Esophagus mucosa (tissue), 1 donor: ENCODE data around the gene PDLIM1. TPM values are rescaled to one million over a fixed set of nuclear protein-coding genes. Genes with fewer than 3 reads are reported as not detected.

Experiments
- ATAC-seq: fragments of 200-7000 bp; cut with Tn5 transposase; one replicate; pipeline ENCODE4 v1.9.1; 2020
- total RNA-seq: library from RNA; stranded (reverse); gene quantifications from one replicate; pipeline ENCODE4 v1.2.4, GENCODE V29; 2023
- donor health status: DM: yes; HTN: yes; CAD: no.

The PDLIM1 gene
- total RNA-seq, 1 donor from 2014 or later = 144 TPM

DNA sequence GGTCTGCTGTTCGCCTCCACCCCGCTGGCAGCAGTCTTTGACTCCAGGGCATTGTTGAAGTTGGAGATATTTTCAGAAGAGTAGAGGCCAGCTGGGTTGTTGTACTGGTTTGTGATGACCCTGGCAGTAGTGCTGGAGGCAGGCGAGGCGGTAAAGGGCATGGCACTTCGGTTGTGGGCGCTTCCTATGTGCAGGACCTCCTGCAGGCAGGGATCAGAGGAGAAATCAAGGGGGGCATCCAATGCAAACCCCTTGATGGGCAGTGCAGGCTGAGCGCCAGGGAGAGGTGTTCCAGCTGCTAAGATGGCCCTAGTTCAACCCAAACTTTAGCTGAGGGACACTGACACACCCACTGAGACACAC is 27.0 kb downstream of the PDLIM1 start:
- peak; percentile 4 for ATAC-seq

DNA sequence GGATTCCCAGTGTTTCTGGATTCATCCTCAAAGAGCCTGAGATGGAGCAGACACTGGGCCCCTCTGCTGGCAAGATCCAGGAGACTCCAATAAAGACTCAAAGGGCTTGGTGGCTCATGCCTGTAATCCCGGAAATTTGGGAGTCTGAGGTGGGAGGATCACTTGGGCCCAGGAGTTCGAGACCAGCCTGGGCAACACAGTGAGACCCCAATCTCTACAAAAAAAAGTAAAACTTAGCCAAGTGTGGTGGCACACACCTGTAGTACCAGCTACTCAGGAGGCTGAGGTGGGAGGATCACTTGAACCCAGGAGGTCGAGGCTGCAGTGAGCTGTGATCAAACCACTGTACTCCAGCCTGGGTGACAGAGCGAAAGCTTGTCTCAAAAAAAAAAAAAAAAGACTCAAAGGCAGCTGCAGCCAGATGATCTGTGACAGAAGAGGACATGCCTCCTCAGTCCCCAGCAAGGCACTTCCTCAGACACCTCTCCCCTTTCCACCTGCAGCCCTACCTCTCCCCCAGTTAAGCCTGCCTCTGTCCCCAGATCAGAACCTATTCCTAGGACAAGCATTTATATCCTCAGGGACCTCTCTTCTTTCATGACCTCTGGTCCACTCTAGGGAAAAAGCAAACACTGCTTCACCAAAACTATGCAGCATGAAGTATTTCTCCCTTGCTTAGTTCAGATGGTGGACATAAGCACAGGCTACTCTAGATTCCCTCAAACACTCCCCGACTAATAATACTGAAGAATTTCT is 27.9 kb downstream of the PDLIM1 start:
- no peak for ATAC-seq

DNA sequence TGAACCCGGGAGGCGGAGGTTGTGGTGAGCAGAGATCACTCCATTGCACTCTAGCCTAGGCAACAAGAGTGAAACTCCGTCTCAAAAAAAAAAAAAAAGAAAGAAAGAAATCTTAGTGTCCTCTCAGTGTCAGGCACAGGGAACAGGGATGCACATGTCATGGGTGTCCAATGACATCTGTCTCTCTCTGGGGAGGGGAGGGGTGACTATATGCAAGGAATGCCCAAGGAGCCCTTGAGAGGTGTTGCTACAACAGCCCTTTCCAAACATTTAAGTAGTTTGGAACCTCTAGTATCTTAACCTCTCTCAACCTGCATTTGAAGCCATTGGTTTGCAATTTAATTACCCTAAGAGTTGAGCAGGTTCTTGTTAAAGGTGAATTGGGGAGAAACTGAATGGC is 28.9 kb downstream of the PDLIM1 start:
- ATAC-seq = no peak

DNA sequence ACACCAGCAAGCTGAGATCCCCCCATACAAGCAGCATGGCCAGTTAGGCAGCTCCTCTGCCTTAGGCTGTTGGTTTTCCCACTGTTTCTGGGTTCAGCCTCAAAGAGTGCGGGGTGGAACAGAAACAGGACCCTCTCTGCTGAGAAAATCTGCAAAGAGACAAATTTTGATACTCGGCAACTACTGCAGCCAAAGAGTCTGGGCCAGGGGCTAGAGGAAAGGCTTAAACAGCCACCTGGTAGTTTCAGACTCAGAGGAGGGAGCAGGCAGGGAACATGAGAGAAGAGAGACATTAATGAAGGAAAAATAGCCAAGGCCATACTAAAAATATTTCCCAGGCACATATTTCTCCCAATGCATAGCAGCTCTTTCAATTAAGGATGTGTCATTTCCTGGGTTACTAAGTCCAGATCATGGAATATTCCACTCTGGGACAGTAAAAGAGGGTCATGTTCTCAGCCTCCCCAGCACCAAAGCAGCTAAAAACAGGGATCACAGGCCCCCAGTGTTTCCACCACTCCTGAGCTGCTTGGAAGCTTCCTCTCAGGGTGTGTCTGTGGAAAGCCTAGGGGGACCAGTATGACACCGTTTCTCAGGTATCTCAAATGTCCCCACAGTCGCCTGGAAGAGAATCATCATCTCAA is 29.8 kb downstream of the PDLIM1 start:
- ATAC-seq = no peak

DNA sequence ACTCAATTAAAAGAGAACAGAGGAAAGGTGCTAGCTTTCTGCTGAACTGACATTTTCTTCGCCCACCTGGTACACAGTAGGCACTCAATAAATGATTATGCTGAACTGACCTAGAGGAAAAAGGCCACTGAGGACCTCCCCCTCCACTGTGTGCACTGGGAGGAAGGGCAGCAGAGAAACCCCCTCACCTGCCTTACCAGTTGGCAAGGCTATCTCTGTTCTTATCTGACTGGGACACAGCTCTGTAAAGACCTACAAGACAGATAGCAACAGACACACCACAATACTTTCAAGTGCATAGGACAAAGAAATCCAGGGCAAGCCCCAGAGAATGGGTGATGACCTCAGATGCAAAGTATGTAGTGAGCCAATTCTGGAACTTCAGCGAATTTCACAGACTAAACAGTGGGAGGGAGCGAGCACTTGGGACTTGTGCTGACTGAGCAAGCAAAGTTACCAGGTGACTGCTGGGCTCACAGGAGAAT is 30.4 kb downstream of the PDLIM1 start:
- ATAC-seq = peak; percentile 44

DNA sequence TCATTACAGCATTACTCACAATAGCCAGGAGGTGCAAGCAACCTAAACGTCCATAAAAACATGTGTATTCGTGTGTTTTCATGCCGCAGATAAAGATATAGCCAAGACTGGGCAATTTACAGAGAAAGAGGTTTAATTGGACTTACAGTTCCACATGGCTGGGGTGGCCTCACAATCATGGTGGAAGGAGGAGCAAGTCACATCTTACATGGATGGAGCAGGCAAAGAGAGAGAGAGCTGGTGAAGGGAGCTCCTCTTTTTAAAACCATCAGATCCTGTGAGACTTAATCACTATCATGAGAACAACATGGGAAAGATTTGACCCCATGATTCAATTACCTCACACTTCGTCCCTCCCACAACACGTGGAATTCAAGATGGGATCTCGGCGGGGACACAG is 33.0 kb downstream of the PDLIM1 start:
- no peak for ATAC-seq

DNA sequence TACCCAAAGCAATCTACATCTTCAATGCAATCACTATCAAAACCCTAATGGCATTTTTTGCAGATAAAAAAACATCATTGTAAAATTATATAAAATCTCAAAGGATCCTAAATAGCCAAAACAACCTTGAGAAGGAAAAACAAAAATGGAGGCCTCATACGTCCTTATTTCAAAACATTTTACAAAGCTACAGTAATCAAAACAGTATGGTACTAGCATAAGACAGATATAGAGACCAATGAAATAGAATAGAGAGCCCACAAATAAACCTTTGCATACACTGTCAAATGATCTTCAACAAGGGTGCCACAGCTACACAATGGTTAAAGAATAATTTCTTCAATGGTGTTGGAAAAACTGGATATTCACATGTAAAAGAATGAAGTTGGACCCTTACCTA is 34.5 kb downstream of the PDLIM1 start:
- no peak for ATAC-seq

DNA sequence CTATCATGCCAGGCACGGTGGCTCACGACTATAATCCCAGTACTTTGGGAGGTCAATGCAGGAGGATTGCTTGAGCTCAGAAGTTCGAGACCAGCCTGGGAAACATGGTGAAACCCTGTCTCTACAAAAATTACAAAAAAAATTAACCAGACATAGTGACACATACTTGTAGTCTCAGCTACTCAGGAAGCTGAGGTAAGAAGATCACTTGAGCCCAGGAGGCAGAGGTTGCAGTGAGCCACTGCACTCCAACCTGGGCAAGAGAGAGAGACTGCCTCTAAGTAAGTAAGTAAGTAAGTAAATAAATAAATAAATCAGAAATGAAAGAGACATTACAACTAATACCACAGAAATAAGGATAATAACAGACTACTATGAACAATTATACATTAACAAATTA is 36.2 kb downstream of the PDLIM1 start:
- no peak for ATAC-seq

DNA sequence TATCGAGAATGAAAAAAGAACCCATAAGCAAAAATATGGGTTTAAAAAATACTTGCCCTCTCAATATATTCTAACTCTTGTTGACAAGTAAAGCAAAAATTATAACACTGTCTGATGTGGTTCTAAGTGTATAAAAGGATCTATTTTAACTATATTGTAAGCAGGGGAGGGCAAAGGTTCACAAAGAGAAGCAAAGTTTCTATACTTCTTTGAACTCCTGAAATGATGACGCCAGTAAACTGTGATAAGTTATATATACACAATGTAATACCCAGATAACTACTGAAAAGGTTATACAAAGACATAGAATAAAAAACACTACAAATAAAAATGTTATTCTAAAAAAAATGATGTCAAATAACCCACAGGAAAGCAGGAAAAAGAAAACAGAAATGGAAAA is 37.1 kb downstream of the PDLIM1 start:
- ATAC-seq = no peak

DNA sequence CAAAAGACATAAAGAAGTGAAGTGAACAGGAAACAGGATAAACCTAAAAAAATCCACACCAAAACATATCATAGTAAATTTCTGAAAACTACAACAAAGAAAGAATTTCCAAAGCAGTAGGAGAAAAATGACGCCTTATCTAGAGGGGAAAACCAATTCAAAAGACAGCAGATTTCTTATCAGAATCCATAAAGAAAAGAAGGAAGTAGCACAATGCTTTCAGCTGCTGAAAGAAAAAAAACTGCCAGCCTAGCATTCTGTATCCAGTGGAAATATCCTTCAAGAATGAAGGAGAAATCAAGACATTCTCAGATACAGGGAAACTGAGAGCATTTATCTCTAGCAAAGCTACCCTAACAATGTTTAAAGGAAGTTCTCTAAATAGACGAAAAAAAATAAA is 37.8 kb downstream of the PDLIM1 start:
- ATAC-seq = no peak

DNA sequence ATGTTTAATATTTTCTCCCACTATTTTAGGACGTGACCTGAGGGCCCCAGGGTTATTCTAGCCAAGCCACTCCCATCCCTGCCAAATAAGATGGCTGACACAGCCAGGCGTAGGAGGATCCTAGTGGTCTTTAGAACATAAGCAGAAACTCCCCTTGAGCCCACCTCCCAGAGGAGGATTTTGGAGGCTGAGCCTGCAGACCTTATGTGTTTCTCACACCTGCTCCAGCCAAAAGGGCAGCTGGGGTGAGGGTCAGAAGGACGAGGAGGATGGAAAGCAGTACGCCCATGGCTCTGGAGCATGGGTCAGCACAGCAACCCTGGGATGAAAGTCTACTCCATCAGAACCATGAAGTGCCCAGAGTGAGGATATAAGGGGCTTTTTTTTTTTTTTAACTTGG is 39.9 kb downstream of the PDLIM1 start:
- ATAC-seq = no peak

DNA sequence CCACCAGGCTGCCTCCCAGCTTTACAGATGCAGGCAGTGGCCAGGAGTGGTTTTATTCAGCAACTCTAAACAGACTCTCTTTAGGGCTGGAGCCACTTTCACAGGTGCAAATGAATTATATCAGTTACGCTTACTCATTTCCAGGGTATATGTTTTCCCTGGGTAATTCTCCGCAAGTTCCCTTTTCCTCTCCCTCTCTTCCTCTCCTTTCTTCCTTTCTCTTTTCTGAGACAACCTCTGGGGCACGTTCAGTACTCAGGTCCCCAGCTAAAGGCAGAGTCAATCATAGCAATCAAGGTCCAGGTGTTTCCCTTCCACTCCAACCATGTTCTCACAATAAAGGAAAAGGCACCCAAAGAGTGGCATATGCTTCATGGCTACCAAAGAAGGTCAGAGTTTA is 41.3 kb downstream of the PDLIM1 start:
- ATAC-seq = no peak

DNA sequence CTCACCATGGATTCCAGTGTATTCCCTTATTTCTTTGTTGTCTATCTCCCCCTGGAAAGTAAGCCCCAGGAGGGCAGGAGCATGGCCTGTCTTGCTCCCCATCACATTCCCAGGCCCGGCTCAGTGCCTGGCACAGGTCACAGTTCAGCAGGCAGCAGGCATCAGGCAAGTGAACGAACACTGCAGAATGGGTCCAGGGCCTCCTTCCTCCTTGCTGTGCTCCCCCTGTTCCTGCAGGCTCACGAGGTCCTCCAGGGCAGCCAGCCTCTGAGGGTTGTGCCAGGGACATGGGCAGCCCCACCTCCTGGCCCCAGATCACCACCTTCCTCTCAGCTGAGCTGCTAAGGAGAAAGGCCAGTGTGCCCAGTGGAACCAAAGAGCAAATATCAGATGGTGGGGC is 41.8 kb downstream of the PDLIM1 start:
- no peak for ATAC-seq

DNA sequence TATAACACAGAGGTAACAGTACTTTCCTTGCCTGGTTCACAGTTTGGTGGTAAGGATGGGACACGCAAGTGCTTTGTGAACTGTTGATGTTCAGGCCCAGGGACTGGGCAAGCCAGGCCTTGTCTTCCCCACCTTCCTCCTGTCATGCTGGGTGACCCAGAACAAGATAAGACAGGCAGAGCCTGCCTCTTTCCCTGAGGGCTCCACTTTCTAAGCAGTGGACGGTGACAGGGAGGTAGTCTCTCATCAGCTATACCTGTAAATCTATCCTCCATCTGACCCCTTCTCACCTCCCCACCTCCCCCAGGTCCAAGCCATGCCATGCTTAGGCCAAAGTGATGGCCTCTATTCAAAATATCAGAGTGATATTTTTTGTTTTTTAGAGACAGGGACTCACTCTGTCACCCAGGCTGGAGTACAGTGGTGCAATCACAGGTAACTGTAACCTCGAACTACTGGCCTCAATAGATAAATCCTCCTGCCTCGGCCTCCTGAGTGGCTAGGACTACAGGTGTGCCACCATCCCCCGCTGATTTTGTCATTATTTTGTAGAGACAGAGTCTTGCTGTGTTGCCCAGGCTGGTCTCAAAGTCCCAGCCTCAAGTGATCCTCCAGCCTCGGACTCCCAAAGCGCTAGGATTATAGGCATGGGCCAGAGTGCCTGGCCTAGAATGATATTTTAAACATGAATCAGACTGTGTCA is 42.8 kb downstream of the PDLIM1 start:
- peak; percentile 87 for ATAC-seq

DNA sequence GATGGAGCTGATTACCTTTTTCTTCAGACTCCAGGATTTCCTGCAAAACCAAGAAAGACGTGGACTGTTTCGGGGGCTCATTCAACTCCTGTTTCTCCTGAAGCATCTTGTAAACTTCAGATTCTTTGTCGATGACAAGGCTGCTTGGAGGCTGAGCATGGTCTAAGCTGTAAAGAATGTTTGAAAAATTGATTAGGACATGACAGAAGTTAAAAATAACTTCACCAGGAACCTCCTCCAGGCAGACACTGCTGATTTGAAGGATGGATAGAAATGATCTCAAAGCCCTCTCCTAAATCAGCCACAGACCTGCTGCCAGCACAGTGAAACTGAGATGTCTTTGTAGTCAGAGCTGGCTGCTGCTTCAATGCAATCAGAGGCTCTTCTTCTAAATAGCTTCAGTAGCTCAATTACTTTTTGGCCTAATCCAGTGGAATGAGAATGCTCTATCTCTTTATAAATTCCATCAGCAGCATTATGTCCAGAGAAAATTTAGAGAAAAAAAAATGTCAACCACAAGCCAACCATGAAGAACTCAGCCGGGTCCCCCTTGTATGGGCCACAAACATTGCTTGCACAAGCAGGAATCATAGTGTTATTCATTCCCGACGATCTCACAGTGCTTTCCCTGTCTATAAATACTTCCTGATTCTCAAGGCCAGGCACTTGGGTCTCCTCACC is 43.5 kb downstream of the PDLIM1 start:
- no peak for ATAC-seq

DNA sequence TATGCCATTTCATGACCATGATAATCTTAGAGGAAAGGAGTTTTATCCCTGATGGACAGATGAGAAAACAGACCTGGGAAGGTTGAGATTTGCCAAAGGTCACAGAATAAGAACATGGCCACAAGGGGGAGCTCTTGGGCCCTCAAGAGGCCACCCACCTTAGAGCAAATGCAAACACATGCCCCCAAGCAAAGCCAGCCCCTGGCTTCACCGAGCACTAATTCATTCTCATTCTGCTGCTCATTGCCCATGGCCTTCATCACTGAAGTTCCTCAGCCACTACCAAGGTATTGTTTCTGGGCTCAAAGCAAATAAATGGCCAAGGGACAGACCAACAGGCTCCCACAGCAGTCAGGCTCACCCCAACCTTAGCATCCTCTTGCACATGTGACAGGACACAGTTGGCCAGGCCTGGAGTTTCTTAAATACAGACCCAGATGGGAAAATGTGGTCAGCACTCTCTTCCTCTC is 44.2 kb downstream of the PDLIM1 start:
- ATAC-seq = peak; percentile 54

DNA sequence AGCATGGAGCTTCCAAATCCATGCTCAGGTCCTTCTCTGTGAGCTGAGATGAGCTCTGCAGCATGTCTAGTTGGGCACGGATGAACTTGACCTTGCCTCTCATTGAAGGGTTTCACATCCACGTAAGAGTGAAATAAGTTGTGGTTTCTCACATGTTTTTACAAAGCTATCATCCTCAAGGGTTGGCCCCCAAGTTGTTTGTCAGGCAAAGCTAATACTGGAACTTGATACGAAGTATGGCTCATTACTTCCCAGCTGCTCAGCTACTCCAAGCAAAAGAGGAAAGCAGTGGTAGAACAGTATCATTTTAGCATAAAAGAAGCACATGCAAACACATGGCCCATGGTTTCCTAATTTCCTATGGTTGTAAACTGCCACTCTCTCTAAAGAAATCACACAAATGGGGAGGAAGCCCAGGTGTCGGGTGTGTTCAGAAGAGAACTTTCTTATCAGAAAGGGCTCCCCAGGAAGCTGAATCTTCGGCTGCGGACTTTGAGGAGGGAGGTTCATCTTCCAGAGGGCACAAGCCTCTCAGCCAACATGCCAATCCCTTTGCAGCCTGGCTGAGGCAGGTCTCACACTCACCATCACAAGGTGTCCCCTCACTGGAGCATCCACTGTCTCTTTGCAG is 45.3 kb downstream of the PDLIM1 start:
- ATAC-seq = no peak

DNA sequence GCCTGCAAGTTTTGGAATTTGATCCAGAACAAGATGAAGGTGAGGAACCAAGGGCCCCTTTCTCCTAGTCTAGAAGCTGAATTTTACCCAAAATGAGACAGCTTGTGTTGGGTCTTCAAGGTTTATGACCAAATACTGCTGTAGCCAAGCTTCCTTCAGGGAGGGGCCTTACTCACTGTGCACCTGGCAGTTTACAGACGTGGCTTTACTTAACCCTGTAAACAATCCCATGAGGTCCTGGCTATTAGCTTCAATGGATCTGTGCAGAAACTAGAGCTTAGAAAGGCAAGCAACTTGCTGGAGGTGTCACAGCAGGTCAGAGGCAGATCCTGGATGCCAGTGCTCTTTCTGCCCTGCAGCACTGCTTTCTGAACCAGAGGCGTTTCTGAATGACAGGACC is 46.7 kb downstream of the PDLIM1 start:
- ATAC-seq = no peak

DNA sequence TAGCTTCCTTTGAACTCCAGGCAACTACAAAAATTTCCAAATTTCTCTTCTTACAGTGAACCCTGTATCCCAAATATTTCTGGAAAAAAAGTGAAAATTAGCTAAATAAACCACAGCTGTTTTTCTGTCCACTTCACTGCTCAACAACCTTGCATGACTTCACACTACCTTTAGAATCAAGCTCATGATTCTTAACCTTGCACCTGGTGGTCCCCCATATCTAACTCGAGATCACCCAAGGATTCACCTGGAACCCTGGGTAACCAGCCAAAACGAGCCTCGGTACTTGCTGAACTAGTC is 47.5 kb downstream of the PDLIM1 start:
- ATAC-seq = no peak

DNA sequence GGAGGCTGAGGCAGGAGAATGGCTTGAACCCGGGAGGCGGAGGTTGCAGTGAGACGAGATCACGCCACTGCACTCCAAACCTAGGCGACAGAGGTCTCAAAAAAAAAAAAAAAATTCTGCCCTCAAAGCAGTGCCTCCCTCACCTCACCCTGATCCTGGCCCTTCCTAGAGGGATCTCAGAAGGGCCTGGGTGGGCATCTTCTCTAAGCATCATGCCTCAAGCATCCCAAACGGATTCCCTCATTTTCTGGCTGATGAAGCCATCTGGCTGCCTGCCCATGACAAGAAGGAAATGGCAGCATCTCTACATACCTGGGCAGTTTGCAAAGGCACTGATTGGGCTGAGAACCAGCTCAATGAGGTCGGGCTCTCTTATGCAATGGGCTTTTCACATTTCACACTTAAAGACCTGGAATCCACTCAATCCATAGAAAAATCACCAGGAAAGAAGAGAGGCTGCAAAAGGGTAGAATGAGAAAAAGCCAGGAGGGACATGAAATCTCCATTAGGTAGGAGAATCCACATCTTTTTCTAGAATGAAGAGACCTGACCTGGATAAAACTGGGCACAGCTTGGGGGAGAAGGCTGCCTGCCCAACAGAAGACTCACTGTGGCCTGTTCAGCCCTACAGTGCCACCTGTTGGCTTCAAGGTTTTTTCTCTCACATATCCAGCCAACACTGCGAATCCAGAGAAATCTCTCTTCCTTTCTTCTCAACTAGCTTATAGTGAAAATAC is 48.1 kb downstream of the PDLIM1 start:
- ATAC-seq = peak; percentile 54

DNA sequence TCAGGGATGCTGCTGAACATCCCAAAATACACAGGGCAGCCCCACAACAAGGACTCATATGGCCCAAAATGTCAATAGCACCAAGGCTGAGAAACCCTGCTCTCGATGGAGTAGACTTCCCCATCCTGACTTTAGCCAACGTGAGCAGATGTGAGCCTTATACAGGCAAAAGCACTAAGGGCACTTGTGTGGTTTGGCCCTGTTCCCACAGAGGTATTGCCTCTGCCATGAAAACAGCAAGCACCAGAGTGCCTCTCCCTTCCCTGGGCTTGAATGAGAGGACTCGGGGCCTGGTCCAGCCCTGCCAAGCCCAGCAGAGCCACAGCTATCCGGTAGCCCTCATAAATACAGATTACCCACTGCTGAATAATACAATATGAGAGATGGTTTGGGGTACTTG is 49.3 kb downstream of the PDLIM1 start:
- ATAC-seq = no peak

DNA sequence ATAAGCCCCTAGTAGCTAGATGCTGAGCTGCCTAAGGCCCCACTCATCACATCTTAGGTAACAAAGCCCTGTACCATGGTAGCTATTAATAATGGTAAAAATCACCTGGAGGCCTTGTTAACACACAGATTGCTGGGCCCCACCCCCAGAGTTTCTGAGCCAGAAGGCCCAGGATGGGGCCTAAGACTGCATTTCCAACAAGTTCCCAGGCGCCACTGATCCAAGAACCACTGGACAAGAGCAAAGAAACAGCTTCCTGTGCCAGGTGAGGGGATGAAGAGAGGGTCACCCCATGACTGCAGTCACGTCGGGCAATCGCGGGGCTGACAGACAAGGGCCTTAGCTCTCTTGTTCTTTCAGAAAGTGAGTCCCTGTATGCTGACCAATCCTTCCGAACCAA is 50.0 kb downstream of the PDLIM1 start:
- ATAC-seq = no peak
